Heart left ventricle (tissue), 13 donors: Measurements from ENCODE around the gene PNMT.

Experiments
- POLR2A ChIP-seq, 2 donors: fragments of 450-650 bp; IDR thresholded peaks; one replicate each; pipeline ENCODE4 v1.6.1; 2017; ENCODE audit warnings: antibody characterized with exemption in 2 of 2, mild to moderate bottlenecking in 2 of 2, moderate library complexity in 2 of 2
- TF ChIP-seq, protein P1 (sequence below), 12 donors: fragments of 200-600 bp; sonication (generic) in 4 of 12; IDR thresholded peaks; one replicate each; pipeline versions ENCODE4 v1.5.0 to v1.8.0; 2018 to 2022; ENCODE audit warnings: antibody characterized with exemption in 12 of 12, mild to moderate bottlenecking in 5 of 12
- donor health status: ischemic (EF 13 %, LVEDD 7.1; RV severe dilation, severe dysfunction).
- donor health status: DM: no; HTN: yes; CAD: no.
- donor health status: DM: no; HTN: no; CAD: no.
- donor health status: ischemic (EF 25% LVEDD 6.9; RV normal size, moderate dysfunction).
- donor health status: ischemic (EF 25% LVEDD 5.7; RV mildly dilated, moderate dysfunction).
- donor health status: ischemic (EF 35%, LVEDD 5.7; RV mildly dilated, moderate dysfunction).
- donor health status: nonischemic (EF 11% LVEDD 7.7; RV severe dilation, severe dysfunction).
- donor health status: DM: yes; HTN: yes; CAD: no.
- donor health status: PGD.
- donor health status: ischemic (EF 29% LVEDD 5.4; RV normal size, mild dysfunction).
- donor health status: nonischemic (EF 23%, LVEDD 6.1; RV moderate dilation, normal function).

- TF ChIP-seq, protein P1, sequence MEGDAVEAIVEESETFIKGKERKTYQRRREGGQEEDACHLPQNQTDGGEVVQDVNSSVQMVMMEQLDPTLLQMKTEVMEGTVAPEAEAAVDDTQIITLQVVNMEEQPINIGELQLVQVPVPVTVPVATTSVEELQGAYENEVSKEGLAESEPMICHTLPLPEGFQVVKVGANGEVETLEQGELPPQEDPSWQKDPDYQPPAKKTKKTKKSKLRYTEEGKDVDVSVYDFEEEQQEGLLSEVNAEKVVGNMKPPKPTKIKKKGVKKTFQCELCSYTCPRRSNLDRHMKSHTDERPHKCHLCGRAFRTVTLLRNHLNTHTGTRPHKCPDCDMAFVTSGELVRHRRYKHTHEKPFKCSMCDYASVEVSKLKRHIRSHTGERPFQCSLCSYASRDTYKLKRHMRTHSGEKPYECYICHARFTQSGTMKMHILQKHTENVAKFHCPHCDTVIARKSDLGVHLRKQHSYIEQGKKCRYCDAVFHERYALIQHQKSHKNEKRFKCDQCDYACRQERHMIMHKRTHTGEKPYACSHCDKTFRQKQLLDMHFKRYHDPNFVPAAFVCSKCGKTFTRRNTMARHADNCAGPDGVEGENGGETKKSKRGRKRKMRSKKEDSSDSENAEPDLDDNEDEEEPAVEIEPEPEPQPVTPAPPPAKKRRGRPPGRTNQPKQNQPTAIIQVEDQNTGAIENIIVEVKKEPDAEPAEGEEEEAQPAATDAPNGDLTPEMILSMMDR (IDR thresholded peaks at IDR 0.05), result no peak
- no peak for TF ChIP-seq POLR2A (IDR thresholded peaks at IDR 0.05)
Observed at GRCh38 chr17:39714234-39714633, 46.0 kb downstream of the PNMT start.
